Keratinocyte (primary cell): ENCODE measurements around the gene ZFX.

ENCODE experiments used
- CTCF ChIP-seq, 3 experiments: IDR thresholded peaks in 1 of 3; conservative IDR thresholded peaks in 1 of 3; optimal IDR thresholded peaks in 1 of 3; 2 replicates in 2 of 3; 3 replicates in 1 of 3; pipeline versions ENCODE3 to v1.5.1; 2011; ENCODE audit warnings: low read length in 3 of 3, mild to moderate bottlenecking in 3 of 3, moderate library complexity in 2 of 3, control low read depth in 1 of 3, inconsistent platforms in 1 of 3; ENCODE audit not compliant: insufficient read depth in 2 of 3; ENCODE audit errors: extremely low read depth in 1 of 3
- EZH2 ChIP-seq: IDR thresholded peaks from one replicate; pipeline ENCODE4 v1.6.1; 2012; ENCODE audit warnings: inconsistent platforms, mild to moderate bottlenecking, low read length, moderate library complexity

- TF ChIP-seq CTCF (optimal IDR thresholded peaks at IDR 0.05 in 1 of 3, IDR thresholded peaks at IDR 0.05 in 1 of 3, conservative IDR thresholded peaks at IDR 0.05 in 1 of 3; ENCODE audit: extremely low read depth in 1 of 3, insufficient read depth in 2 of 3, low read length in 3 of 3) (peak; percentile 57 to 62 (median 61)), EZH2 (no peak)
These were observed 110.2 kb downstream of the ZFX start for GRCh38 chrX:24259544-24260240.
